Hair follicle dermal papilla cell (primary cell): ENCODE measurements around the gene EIF3A. TPM values are rescaled to one million over a fixed set of nuclear protein-coding genes. Genes with fewer than 3 reads are reported as not detected.
A peak's percentile ranks its signal among the peaks of the same experiment; 100 is the strongest.

ENCODE experiments used
- small RNA-seq: library from RNA; depleted of rRNA; stranded (forward); fragments of <200 nt; gene quantifications from one replicate; pipeline ENCODE3, GENCODE V24; 2012
- total RNA-seq: library from RNA; depleted of rRNA; stranded (reverse); fragments of >200 nt; gene quantifications from 2 replicates; pipeline ENCODE4 v1.2.3, GENCODE V29; 2012

EIF3A gene, protein sequence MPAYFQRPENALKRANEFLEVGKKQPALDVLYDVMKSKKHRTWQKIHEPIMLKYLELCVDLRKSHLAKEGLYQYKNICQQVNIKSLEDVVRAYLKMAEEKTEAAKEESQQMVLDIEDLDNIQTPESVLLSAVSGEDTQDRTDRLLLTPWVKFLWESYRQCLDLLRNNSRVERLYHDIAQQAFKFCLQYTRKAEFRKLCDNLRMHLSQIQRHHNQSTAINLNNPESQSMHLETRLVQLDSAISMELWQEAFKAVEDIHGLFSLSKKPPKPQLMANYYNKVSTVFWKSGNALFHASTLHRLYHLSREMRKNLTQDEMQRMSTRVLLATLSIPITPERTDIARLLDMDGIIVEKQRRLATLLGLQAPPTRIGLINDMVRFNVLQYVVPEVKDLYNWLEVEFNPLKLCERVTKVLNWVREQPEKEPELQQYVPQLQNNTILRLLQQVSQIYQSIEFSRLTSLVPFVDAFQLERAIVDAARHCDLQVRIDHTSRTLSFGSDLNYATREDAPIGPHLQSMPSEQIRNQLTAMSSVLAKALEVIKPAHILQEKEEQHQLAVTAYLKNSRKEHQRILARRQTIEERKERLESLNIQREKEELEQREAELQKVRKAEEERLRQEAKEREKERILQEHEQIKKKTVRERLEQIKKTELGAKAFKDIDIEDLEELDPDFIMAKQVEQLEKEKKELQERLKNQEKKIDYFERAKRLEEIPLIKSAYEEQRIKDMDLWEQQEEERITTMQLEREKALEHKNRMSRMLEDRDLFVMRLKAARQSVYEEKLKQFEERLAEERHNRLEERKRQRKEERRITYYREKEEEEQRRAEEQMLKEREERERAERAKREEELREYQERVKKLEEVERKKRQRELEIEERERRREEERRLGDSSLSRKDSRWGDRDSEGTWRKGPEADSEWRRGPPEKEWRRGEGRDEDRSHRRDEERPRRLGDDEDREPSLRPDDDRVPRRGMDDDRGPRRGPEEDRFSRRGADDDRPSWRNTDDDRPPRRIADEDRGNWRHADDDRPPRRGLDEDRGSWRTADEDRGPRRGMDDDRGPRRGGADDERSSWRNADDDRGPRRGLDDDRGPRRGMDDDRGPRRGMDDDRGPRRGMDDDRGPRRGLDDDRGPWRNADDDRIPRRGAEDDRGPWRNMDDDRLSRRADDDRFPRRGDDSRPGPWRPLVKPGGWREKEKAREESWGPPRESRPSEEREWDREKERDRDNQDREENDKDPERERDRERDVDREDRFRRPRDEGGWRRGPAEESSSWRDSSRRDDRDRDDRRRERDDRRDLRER (N-terminal part only)
- 118 and 133 TPM in 2 replicates for total RNA-seq

DNA sequence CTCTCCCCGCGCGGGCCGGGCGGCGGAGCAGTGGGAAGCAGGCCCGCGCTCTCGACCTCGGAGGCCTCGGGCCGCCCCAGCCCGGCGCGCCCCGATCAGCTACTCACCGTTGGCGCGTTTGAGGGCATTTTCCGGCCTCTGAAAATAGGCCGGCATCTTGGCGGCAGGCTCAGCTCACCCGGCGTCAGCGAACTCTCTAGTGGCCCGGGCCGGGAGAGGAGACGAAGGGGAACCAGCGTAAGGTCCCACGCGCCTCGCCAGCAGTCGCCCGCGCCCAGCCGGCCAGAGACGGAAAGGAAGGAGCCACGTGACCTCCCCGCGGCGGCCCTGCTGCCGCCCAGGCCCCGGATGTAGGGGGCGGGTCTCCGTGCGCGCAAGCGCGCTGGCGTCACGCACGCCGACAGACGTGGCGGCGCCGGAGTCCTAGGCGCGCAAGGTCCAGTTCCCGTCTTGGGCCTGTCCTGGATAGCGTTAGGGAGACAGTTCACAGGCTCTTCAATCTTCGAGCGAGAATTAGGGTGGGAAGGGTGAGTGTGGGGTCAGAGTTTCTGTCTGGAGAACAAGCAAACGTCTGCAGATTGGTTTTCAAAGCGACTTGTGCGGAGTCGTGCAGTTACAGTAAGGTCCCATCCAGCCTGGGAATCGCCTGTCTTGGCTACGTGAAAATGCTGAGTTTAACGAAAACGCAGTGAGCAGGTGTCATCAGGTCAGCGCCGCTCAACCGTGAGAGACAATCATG, at the start of gene EIF3A:
TSS of gene EIF3A (minus strand) at position 297 of the 739 bp plus-strand sequence. CDS start at position 156, 141 bp downstream.

GRCh38 chr10:119103903-119104653, 23.5 kb upstream of the EIF3A start, which contains the start of gene DENND10:
Gene DENND10 (plus strand): TSS chr10:119104113. CDS start chr10:119104143, 30 bp downstream.

GRCh38 chr10:119029613-119030420, 50.8 kb downstream of the EIF3A start, which contains the start of gene NANOS1:
Gene NANOS1 (plus strand): TSS chr10:119029714. CDS start chr10:119029802, 88 bp downstream.

Small RNAs within 50 kb of the gene (small RNA-seq; reads per million reads assigned to genes)
- gene AL355598.1 (not detected), gene RF00413 (not detected), gene SNORA19 (0.55 reads per million, percentile 2 among the genes with 10 or more reads in this experiment)

Other genes starting within 250 kb of the EIF3A start
- 0.61 and 1.5 TPM in 2 replicates for gene NANOS1, start 51.1 kb downstream of the EIF3A start, total RNA-seq
- gene DENND10, start 23.3 kb upstream of the EIF3A start, total RNA-seq = 109 and 116 TPM in 2 replicates
- gene SFXN4, start 84.9 kb upstream of the EIF3A start, total RNA-seq = 8.4 and 8.6 TPM in 2 replicates
- 139 and 146 TPM in 2 replicates for gene PRDX3, start 98.0 kb upstream of the EIF3A start, total RNA-seq
- gene GRK5, start 126.8 kb upstream of the EIF3A start, total RNA-seq = 12.5 and 17.0 TPM in 2 replicates